Activated naive CD8-positive, alpha-beta T cell treated with anti-CD3 and anti-CD28 coated beads, Interleukin-2, amount 50 U/mL, for 24 hours (primary cell): ENCODE results near the gene UCN.
A peak's percentile ranks its signal among the peaks of the same experiment; 100 is the strongest.

ENCODE experiments used
- ATAC-seq: fragments of 150-1000 bp; cut with Tn5 transposase; one replicate; pipeline ENCODE4 v1.10.0; 2021
- DNase-seq: peaks from one replicate; pipeline ENCODE4 v3.0.0; 2021
- H3K27ac Mint-ChIP-seq: one replicate; pipeline ENCODE4 v1.8.0; 2021; ENCODE audit warnings: mild to moderate bottlenecking, mixed read lengths
- H3K27me3 Mint-ChIP-seq: one replicate; pipeline ENCODE4 v1.8.0; 2021; ENCODE audit warnings: mixed read lengths
- H3K36me3 Mint-ChIP-seq: one replicate; pipeline ENCODE4 v1.8.0; 2021; ENCODE audit warnings: low read depth, mixed read lengths
- H3K4me1 Mint-ChIP-seq: one replicate; pipeline ENCODE4 v1.8.0; 2021; ENCODE audit warnings: mixed read lengths
- H3K4me3 Mint-ChIP-seq: one replicate; pipeline ENCODE4 v1.8.0; 2021; ENCODE audit warnings: mild to moderate bottlenecking, moderate library complexity, mixed read lengths
- H3K9me3 Mint-ChIP-seq: one replicate; pipeline ENCODE4 v1.8.0; 2021; ENCODE audit warnings: mixed read lengths

The UCN gene

DNA sequence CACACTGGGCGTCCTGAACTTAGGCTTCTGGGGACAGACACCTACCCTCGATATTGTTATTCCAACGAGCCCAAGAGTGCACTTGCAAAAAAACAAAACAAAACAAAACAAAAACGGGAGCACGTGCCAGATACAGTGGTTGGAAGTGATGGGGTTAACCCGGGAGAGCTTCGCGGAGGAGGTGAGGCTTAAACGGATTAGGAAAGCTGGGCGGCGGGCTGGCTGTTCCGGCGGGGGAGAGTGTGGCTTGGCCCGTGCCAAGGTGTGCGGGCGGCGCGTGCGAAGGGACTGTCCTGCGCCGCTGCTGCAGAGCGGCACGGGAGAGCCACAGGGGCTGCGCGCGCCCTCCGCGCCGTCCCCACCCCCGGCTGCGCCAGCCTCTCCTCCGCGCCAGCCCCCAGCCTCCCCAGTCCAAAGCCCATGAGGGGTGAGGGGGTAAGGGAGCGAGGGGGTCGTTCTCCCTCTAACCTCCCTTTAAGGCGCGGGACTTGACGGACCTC, 43.9 kb downstream of the UCN start:
- peaks cover 40% of the 10 kb centered on the region for H3K27me3 Mint-ChIP-seq
- H3K36me3 Mint-ChIP-seq: no peaks in the 10 kb centered on the region
- H3K9me3 Mint-ChIP-seq: no peaks in the 10 kb centered on the region
- H3K4me1 Mint-ChIP-seq: peaks cover 23% of the 10 kb centered on the region
- DNase-seq: peak; percentile 24
- H3K4me3 Mint-ChIP-seq: peak overlapping the region; percentile 72
- no peak overlapping the region for H3K27ac Mint-ChIP-seq
- ATAC-seq: peak; percentile 30

DNA sequence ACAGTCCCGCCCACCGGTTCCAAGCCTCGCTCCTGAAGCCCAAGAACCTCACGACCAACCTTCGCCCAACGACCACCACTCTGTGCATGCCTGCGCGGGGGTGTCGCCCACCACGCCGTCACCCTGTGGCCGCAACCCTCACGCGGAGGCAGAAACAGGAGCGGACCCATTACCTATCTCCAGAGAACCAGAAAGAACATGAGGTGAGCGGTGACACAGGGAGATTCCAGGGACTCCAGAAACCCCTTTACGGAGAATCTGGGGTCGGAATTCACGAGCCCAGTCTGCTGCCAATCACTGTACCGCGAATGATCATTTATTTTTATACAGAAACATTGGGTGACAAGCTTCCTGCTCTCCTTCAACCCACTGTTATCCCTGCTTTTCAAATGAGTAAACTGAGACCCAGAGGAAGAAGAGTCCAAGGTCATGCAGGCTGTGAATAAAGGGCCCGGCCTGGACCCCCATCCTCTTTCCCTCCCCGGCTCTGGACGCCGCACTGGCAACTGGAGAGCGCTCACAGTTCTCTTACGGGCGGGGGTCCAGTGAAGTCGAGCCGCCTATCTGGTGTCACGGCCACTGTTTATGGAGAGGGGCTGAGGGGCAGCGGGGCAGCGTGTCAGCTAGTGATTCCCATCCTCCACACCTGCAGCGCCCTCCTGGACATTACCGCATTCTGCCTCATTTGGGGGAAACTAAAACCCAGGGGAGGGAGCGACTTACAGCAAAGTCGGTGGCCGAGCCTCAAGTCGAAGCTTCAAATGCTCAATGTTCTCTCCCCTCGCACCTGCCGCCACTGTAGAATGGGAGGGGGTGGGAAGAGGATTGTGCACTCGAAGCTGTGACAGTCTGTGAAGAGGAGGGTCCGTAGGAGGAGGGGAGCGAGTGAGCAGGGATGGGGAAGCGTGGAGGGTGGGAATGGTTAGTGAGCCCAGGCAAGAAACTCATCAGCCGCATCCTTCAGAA, 44.7 kb downstream of the UCN start:
- no peak for ATAC-seq
- Mint-ChIP-seq H3K27me3 (peaks cover 42% of the 10 kb centered on the region), H3K36me3 (no peaks in the 10 kb centered on the region), H3K27ac (no peak overlapping the region), H3K4me1 (peaks cover 23% of the 10 kb centered on the region), H3K4me3 (peak overlapping the region; percentile 72), H3K9me3 (no peaks in the 10 kb centered on the region)
- no peak for DNase-seq

DNA sequence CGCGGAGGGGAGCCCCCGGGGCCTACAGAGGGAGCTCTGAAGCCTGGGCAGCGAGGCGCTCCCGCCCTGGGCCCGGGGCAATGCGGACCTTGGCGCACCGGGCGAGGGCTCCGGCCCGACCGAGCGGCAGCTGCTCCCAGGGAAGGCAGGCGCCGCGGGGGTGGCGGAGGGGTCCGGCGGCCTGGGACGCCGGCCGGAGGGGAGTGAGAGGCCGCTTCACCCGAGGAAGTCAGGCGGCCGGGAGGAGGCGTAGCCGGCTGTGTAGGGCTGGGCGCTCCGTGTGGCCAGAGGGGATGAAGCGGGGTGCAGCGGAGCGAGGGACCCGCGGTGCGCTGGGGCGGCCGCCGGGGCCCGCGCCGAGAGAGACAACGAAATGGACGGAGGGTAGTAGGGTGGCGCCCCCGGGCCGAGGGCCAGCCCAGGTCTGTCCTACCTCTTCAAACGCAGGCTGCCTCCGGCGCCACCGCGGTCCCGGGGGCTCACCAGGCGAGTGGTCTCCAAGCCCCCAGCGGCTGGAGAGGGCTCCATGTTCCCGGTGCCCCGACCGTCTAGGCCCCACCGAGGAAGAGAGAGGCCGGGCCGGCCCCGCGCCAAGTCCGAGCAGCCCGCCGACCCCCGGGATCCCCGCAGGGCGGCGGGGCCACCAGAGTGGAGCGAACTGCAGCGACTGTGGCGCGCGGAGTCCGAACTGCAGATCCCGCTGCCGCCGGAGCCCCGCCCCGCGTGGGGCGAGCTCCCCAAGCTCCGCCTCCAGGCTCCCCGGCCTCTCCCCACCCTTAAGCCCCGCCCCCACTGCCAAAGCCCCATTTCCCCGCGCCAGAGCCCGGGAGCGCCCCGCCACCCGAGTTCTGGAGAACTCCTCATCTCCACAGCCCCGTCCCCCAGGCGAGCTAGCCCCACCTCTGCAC, 45.6 kb downstream of the UCN start, which contains the start of gene SLC30A3:
TSS of gene SLC30A3 (minus strand) at position 669 of the 908 bp plus-strand sequence. CDS start at position 528, 141 bp downstream.
- no peaks in the 10 kb centered on the region for H3K36me3 Mint-ChIP-seq
- peak within 1 kb of the TSS; percentile 72 for H3K4me3 Mint-ChIP-seq
- H3K27me3 Mint-ChIP-seq: peaks cover 46% of the 10 kb centered on the region
- ATAC-seq (peak; percentile 47), DNase-seq (peak; percentile 67)
- no peak within 1 kb of the TSS for H3K27ac Mint-ChIP-seq
- H3K9me3 Mint-ChIP-seq: no peaks in the 10 kb centered on the region
- peaks cover 23% of the 10 kb centered on the region for H3K4me1 Mint-ChIP-seq

DNA sequence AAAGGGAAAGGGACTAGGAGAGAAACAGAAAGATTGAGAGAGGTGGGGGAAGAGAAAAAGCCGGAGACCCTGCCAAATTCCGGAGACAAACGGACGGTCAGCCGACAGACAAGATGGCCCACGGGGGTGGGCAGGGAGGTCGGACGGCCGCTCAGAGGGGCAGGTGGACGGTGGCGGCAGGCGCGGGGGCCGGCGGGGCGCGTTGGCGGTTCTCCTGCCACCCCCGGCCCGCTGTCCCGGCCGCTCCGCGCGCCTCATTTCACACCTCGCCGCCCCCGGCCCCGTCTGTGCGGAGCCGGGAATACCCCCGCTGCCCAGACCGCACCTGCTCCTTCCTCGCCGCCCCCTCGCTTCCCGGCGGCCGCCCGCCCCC, 46.3 kb downstream of the UCN start:
- Mint-ChIP-seq H3K9me3 (no peaks in the 10 kb centered on the region), H3K4me3 (peak overlapping the region; percentile 57), H3K27me3 (peaks cover 46% of the 10 kb centered on the region), H3K4me1 (peaks cover 23% of the 10 kb centered on the region), H3K36me3 (no peaks in the 10 kb centered on the region), H3K27ac (no peak overlapping the region)
- no peak for DNase-seq
- ATAC-seq: no peak

DNA sequence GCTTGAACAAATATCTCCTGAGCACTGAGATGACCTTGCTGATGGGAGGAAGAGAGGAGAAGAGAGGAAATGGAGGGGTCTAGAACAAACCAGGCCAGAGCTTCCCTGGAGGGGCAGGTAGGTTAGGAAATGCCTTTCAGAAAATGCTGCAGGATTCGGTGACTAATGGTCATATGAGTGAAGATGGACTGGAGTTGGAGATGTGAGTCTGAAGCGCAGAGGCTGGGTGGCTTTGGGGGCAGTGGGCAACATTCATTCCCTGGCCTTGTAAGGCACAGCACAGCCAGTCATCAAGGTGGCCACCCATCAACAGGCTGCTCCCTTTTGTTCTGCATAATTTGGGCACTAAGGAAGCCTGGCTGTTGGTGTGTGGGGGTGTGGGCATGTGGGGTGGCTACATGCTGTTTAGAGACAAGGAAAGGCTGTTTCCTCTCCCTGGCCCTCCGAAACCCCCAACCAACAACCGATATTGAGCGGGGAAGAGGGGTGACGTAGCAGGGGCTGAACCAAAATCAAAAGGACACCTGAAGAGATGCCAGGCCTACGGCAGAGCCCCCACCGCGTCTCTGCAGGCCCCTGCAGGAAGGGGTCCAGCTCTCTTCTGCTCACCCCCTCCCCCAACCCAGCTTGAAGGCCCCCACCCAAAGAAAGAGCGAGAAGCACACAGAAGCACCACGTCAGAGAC, 46.9 kb downstream of the UCN start:
- peaks cover 46% of the 10 kb centered on the region for H3K27me3 Mint-ChIP-seq
- DNase-seq (no peak), ATAC-seq (no peak)
- peaks cover 23% of the 10 kb centered on the region for H3K4me1 Mint-ChIP-seq
- H3K36me3 Mint-ChIP-seq: no peaks in the 10 kb centered on the region
- no peak overlapping the region for H3K27ac Mint-ChIP-seq
- H3K9me3 Mint-ChIP-seq: no peaks in the 10 kb centered on the region
- peak overlapping the region; percentile 57 for H3K4me3 Mint-ChIP-seq

DNA sequence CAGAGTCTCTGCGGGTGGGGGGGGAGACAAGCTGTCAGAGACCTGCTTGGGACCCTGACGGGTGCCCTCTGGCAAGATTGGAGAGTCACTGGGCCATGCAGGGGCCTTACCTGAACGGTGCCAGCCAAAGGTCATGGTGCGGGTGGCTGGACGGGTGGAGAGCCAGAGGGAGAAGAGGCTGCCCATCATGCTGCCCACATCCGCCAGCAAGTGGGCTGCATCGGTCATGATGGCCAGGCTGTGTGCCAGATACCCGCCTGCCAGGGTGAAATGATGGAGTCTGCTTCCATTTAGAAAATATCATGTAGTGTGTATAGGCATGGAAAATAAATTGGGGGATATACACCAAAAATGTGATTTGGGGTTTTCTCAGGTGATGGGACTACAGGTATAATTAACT, 50.2 kb downstream of the UCN start:
- no peaks in the 10 kb centered on the region for H3K9me3 Mint-ChIP-seq
- no peak overlapping the region for H3K27ac Mint-ChIP-seq
- peaks cover 4% of the 10 kb centered on the region for H3K4me1 Mint-ChIP-seq
- ATAC-seq: no peak
- no peak overlapping the region for H3K4me3 Mint-ChIP-seq
- DNase-seq: no peak
- peaks cover 37% of the 10 kb centered on the region for H3K27me3 Mint-ChIP-seq
- H3K36me3 Mint-ChIP-seq: no peaks in the 10 kb centered on the region
